ENCODE data around the gene JAKMIP1. TPM values are rescaled to one million over a fixed set of nuclear protein-coding genes. Genes with fewer than 3 reads are reported as not detected.

JAKMIP1 gene
- total and polyA plus RNA-seq, 2 donors (not counting 1 experiment from before 2014, with no cell fraction given): 0.49 to 1.0 TPM

GRCh38 chr4:6107114-6107791, 93.1 kb downstream of the JAKMIP1 start:
- Mint-ChIP-seq H3K9me3 (ENCODE audit: insufficient read depth) (no peaks in the 10 kb centered on the region), H3K27me3 (peaks cover 6% of the 10 kb centered on the region), H3K4me1 (no peaks in the 10 kb centered on the region), H3K27ac (no peak overlapping the region), H3K4me3 (no peak overlapping the region)
- H3K4me3 ChIP-seq (ENCODE audit: control extremely low read depth in 1 of 5, extremely low read depth in 1 of 5, insufficient read depth in 1 of 5, low read depth in 2 of 5, low read length in 4 of 5): no peak overlapping the region
- DNase-seq (no peak), ATAC-seq (ENCODE audit: low read depth) (no peak)
- ChIA-PET CTCF (no interaction called here), POLR2A (no interaction called here)
- no peaks in the 10 kb centered on the region for H3K36me3 ChIP-seq (replicated peaks in 1 of 2; ENCODE audit: control extremely low read depth in 1 of 2, control insufficient read depth in 1 of 2, extremely low read depth in 1 of 2, insufficient read depth in 2 of 2, low read length in 1 of 2)
- intact Hi-C loops (cut with micrococcal nuclease): no loop called here
- no peaks in the 10 kb centered on the region for H3K79me2 ChIP-seq (ENCODE audit: control insufficient read depth, insufficient read depth, low read length)
- no peaks in the 10 kb centered on the region for H4K20me1 ChIP-seq (ENCODE audit: control insufficient read depth, insufficient read depth, low read length, poor library complexity, severe bottlenecking)
- H3K4me1 ChIP-seq (ENCODE audit: control insufficient read depth in 2 of 2, insufficient read depth in 2 of 2, low read length in 2 of 2): no peaks in the 10 kb centered on the region
- H3K4me2 ChIP-seq (replicated peaks; ENCODE audit: low read depth, low read length, poor library complexity, severe bottlenecking): no peak overlapping the region
- no peak for TF ChIP-seq EZH2 (IDR thresholded peaks at IDR 0.05; ENCODE audit: borderline replicate concordance, insufficient read depth, low read depth, low read length, poor library complexity, severe bottlenecking)
- TF ChIP-seq CTCF (IDR thresholded peaks at IDR 0.05): no peak
- no peaks in the 10 kb centered on the region for H3K27me3 ChIP-seq (replicated peaks in 1 of 4; ENCODE audit: control extremely low read depth in 1 of 4, control insufficient read depth in 3 of 4, insufficient read depth in 4 of 4, low read length in 3 of 4)
- H3K27ac ChIP-seq (ENCODE audit: low read length in 2 of 2): no peak overlapping the region
- H3K9me3 ChIP-seq (ENCODE audit: control extremely low read depth in 1 of 3, control insufficient read depth in 2 of 3, insufficient read depth in 1 of 3, low read length in 2 of 3): peaks cover 0 to 8% (median 0%) of the 10 kb centered on the region in 3 donors
- no peak overlapping the region for H3K9ac ChIP-seq (ENCODE audit: low read length)
- WGBS (ENCODE audit: insufficient coverage): 94% methylated on average over 7 of the region's 14 CpGs
- H2AFZ ChIP-seq (ENCODE audit: insufficient read depth, low read depth, low read length, poor library complexity, severe bottlenecking): no peak overlapping the region

GRCh38 chr4:6106156-6106555, 94.2 kb downstream of the JAKMIP1 start:
- no peak overlapping the region for H3K4me2 ChIP-seq (replicated peaks; ENCODE audit: low read depth, low read length, poor library complexity, severe bottlenecking)
- no peaks in the 10 kb centered on the region for H3K9me3 Mint-ChIP-seq (ENCODE audit: insufficient read depth)
- H2AFZ ChIP-seq (ENCODE audit: insufficient read depth, low read depth, low read length, poor library complexity, severe bottlenecking): no peak overlapping the region
- H3K36me3 ChIP-seq (replicated peaks in 1 of 2; ENCODE audit: control extremely low read depth in 1 of 2, control insufficient read depth in 1 of 2, extremely low read depth in 1 of 2, insufficient read depth in 2 of 2, low read length in 1 of 2): no peaks in the 10 kb centered on the region
- H3K4me1 ChIP-seq (ENCODE audit: control insufficient read depth in 2 of 2, insufficient read depth in 2 of 2, low read length in 2 of 2): no peaks in the 10 kb centered on the region
- TF ChIP-seq EZH2 (IDR thresholded peaks at IDR 0.05; ENCODE audit: borderline replicate concordance, insufficient read depth, low read depth, low read length, poor library complexity, severe bottlenecking) (no peak), CTCF (IDR thresholded peaks at IDR 0.05) (no peak)
- H3K27ac ChIP-seq (ENCODE audit: low read length in 2 of 2): no peak overlapping the region
- H3K4me3 Mint-ChIP-seq: no peak overlapping the region
- no peak overlapping the region for H3K9ac ChIP-seq (ENCODE audit: low read length)
- CTCF ChIA-PET: no interaction called here
- H3K27ac Mint-ChIP-seq: no peak overlapping the region
- DNase-seq (no peak), ATAC-seq (ENCODE audit: low read depth) (no peak)
- H3K4me1 Mint-ChIP-seq: no peaks in the 10 kb centered on the region
- H4K20me1 ChIP-seq (ENCODE audit: control insufficient read depth, insufficient read depth, low read length, poor library complexity, severe bottlenecking): no peaks in the 10 kb centered on the region
- H3K9me3 ChIP-seq (ENCODE audit: control extremely low read depth in 1 of 3, control insufficient read depth in 2 of 3, insufficient read depth in 1 of 3, low read length in 2 of 3): peaks cover 0 to 8% (median 0%) of the 10 kb centered on the region in 3 donors
- H3K79me2 ChIP-seq (ENCODE audit: control insufficient read depth, insufficient read depth, low read length): no peaks in the 10 kb centered on the region
- no peaks in the 10 kb centered on the region for H3K27me3 ChIP-seq (replicated peaks in 1 of 4; ENCODE audit: control extremely low read depth in 1 of 4, control insufficient read depth in 3 of 4, insufficient read depth in 4 of 4, low read length in 3 of 4)
- POLR2A ChIA-PET: no interaction called here
- 67% methylated on average over 3 of the region's 5 CpGs for WGBS (ENCODE audit: insufficient coverage)
- intact Hi-C loops (cut with micrococcal nuclease): no loop called here
- peaks cover 6% of the 10 kb centered on the region for H3K27me3 Mint-ChIP-seq
- no peak overlapping the region for H3K4me3 ChIP-seq (ENCODE audit: control extremely low read depth in 1 of 5, extremely low read depth in 1 of 5, insufficient read depth in 1 of 5, low read depth in 2 of 5, low read length in 4 of 5)
